KMS-11 (cell line): ENCODE data around the gene ARHGEF37.

Experiments used
- H2AFZ ChIP-seq: fragments of 200-600 bp; sonication (generic); 2 replicates; pipeline ENCODE4 v1.6.1; 2016; ENCODE audit warnings: antibody characterized with exemption, mixed run types, low read depth
- H3K27ac ChIP-seq: fragments of 200-600 bp; sonication (generic); 2 replicates; pipeline ENCODE4 v1.6.1; 2016; ENCODE audit warnings: mild to moderate bottlenecking, mixed run types
- H3K27me3 ChIP-seq: fragments of 200-600 bp; sonication (generic); 2 replicates; pipeline ENCODE4 v1.6.1; 2017; ENCODE audit warnings: mild to moderate bottlenecking, low read depth, mixed run types, moderate library complexity; ENCODE audit not compliant: insufficient read depth
- H3K36me3 ChIP-seq: fragments of 200-600 bp; sonication (generic); 2 replicates; pipeline ENCODE4 v1.6.1; 2017; ENCODE audit warnings: mild to moderate bottlenecking, mixed run types; ENCODE audit not compliant: insufficient read depth
- H3K4me1 ChIP-seq: fragments of 200-600 bp; sonication (generic); 2 replicates; pipeline ENCODE4 v1.6.1; 2016; ENCODE audit warnings: mild to moderate bottlenecking, low read depth, mixed run types; ENCODE audit not compliant: poor library complexity, severe bottlenecking
- H3K4me2 ChIP-seq: fragments of 200-600 bp; sonication (generic); 2 replicates; pipeline ENCODE4 v1.7.0; 2016; ENCODE audit warnings: mild to moderate bottlenecking, mixed run types
- H3K4me3 ChIP-seq: fragments of 200-600 bp; sonication (generic); IDR thresholded peaks from 2 replicates; pipeline ENCODE4 v1.6.1; 2017; ENCODE audit warnings: low read depth, low read length, mixed read lengths; ENCODE audit not compliant: insufficient read depth
- H3K79me2 ChIP-seq: fragments of 200-600 bp; sonication (generic); 2 replicates; pipeline ENCODE4 v1.6.1; 2016; ENCODE audit warnings: low read depth, mixed run types; ENCODE audit not compliant: insufficient read depth
- H3K9ac ChIP-seq: fragments of 200-600 bp; sonication (generic); 2 replicates; pipeline ENCODE4 v1.6.1; 2016; ENCODE audit warnings: mild to moderate bottlenecking, mixed run types
- H4K20me1 ChIP-seq: fragments of 200-600 bp; sonication (generic); 2 replicates; pipeline ENCODE4 v1.6.1; 2016; ENCODE audit warnings: mild to moderate bottlenecking, mixed run types; ENCODE audit not compliant: insufficient read depth
- TF ChIP-seq, protein P1 (sequence below): fragments of 200-600 bp; sonication (generic); conservative IDR thresholded peaks from 2 replicates; pipeline ENCODE4 v1.6.1; 2017; ENCODE audit warnings: low read depth, mild to moderate bottlenecking, antibody characterized with exemption, low read length, moderate library complexity, mixed read lengths

ARHGEF37 gene

DNA sequence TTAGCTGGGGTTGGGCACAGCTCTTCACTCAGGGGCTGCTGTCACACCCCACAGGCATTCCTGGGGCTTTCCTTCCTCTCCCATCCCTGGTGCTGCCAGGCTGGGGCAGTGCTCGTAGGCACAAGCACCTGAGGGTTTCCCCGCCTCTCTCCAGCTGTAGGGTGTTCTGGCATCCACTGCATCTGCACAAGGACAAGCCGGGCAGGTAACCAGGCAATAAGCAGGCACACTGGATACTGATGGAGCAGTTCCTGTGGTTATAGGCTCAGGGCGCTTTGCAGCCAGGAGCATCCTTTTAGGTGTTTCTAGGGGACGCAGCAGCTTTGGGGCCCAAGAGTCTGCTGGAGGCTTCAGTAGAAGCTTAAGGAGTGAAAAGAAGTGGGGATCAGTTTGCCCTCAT, 56.8 kb downstream of the ARHGEF37 start:
- no peak overlapping the region for H3K27ac ChIP-seq
- no peaks in the 10 kb centered on the region for H3K36me3 ChIP-seq
- H3K27me3 ChIP-seq: no peaks in the 10 kb centered on the region
- no peak overlapping the region for H2AFZ ChIP-seq
- H4K20me1 ChIP-seq: no peaks in the 10 kb centered on the region
- no peak overlapping the region for H3K4me3 ChIP-seq
- TF ChIP-seq, protein P1, sequence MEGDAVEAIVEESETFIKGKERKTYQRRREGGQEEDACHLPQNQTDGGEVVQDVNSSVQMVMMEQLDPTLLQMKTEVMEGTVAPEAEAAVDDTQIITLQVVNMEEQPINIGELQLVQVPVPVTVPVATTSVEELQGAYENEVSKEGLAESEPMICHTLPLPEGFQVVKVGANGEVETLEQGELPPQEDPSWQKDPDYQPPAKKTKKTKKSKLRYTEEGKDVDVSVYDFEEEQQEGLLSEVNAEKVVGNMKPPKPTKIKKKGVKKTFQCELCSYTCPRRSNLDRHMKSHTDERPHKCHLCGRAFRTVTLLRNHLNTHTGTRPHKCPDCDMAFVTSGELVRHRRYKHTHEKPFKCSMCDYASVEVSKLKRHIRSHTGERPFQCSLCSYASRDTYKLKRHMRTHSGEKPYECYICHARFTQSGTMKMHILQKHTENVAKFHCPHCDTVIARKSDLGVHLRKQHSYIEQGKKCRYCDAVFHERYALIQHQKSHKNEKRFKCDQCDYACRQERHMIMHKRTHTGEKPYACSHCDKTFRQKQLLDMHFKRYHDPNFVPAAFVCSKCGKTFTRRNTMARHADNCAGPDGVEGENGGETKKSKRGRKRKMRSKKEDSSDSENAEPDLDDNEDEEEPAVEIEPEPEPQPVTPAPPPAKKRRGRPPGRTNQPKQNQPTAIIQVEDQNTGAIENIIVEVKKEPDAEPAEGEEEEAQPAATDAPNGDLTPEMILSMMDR: no peak
- no peaks in the 10 kb centered on the region for H3K79me2 ChIP-seq
- H3K4me2 ChIP-seq: no peak overlapping the region
- H3K4me1 ChIP-seq: no peaks in the 10 kb centered on the region
- no peak overlapping the region for H3K9ac ChIP-seq

DNA sequence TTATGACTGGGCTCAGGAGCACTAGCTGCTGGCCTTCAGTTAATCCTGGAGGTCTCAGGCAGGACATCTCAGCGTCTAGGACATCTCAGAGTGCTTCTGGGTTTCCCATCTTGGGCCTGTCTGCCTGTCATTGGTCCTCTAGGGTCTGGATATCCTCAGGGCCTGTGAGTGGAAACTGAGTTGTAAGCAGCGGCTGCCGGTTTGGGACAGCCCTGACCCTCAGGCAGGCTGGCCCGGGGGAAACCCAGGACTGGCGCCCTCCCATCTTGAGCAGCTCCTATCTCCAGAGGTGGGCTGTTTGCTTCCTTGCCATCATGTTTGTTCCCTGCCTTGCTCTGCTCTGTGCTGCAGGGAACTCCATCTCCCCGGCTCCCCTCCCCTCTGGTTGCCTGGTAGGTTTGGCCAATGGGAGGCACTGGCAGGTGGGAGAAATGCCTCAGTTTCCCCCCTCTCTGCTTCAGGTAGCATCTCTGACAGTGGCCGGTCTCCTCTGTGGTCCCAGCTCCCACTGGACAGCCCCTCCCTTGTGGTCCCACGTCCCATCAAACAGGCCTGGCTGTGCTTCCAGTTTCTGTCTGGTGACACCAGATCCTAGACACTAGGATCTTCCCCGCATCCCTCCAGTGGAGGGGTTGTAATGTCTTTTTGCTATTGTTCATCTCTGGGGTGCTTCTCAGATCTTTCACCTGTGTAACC, 57.4 kb downstream of the ARHGEF37 start:
- Histone ChIP-seq H3K4me2 (no peak overlapping the region), H3K36me3 (no peaks in the 10 kb centered on the region), H3K79me2 (no peaks in the 10 kb centered on the region), H4K20me1 (no peaks in the 10 kb centered on the region), H3K9ac (no peak overlapping the region), H3K27ac (no peak overlapping the region), H3K4me1 (no peaks in the 10 kb centered on the region), H3K27me3 (no peaks in the 10 kb centered on the region), H2AFZ (no peak overlapping the region), H3K4me3 (no peak overlapping the region)
- TF ChIP-seq, protein P1: no peak

DNA sequence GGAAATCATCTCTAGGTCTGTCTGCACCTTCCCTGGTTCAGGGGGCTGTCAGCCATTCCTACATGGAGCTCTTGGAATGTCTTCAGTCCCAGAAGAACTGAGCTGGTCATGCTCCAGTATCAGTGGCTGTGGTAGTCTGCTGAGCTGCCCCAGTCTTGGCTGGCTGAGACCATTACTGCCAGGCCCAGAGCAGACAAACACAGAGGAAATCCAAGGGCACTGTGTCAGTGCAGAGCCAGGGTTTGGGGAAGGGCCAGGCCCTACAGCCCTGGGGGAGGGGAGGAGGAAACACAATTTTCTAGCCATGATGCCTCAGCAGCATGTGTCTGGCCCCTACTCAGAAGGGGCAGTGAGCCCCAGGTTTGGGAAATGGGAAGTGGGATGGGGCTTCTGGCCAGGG, 58.4 kb downstream of the ARHGEF37 start:
- Histone ChIP-seq H3K4me1 (no peaks in the 10 kb centered on the region), H3K79me2 (no peaks in the 10 kb centered on the region), H2AFZ (no peak overlapping the region), H4K20me1 (no peaks in the 10 kb centered on the region), H3K36me3 (no peaks in the 10 kb centered on the region), H3K4me2 (no peak overlapping the region), H3K27ac (no peak overlapping the region), H3K4me3 (no peak overlapping the region), H3K27me3 (no peaks in the 10 kb centered on the region), H3K9ac (no peak overlapping the region)
- TF ChIP-seq, protein P1: no peak

DNA sequence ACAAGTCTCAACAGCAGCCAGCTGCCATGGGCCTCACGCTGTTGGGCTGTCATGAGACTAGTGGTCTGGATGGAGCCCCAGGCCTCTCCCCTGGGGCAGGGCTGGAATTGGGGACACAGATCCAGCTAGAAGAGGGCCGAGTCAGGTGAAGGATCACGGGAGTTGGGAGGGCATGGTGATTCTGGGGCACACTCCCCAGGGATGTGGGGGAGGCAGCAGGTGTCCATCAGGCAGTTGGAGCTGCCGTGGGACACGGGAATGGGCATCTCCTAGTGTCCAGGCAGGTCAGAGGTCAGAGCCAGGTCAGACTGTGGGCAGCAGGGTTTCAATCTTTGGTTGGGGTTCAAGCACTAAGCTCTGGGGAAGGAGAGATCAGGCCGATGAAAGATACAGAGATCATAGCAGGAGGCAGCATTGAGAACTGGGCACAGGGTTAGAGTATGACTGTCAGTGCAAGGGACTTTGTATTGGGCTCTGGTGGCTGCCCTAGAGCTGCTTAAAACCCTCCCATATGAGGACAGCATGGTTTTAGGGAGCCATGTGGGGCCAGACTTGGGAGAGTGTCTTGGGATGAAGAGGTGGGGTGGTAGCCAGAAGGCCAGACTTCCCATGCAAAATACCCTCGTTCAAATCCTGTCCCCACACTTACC, 59.2 kb downstream of the ARHGEF37 start:
- Histone ChIP-seq H2AFZ (no peak overlapping the region), H4K20me1 (no peaks in the 10 kb centered on the region), H3K9ac (no peak overlapping the region)

More for the DNA sequence above, 59.2 kb downstream of the ARHGEF37 start:
- Histone ChIP-seq H3K79me2 (no peaks in the 10 kb centered on the region), H3K4me1 (no peaks in the 10 kb centered on the region), H3K36me3 (no peaks in the 10 kb centered on the region), H3K4me2 (no peak overlapping the region), H3K27ac (no peak overlapping the region), H3K4me3 (no peak overlapping the region), H3K27me3 (no peaks in the 10 kb centered on the region)
- TF ChIP-seq, protein P1: no peak
